PC-3 (cell line): ENCODE results near the gene ST3GAL4. TPM values are rescaled to one million over a fixed set of nuclear protein-coding genes. Genes with fewer than 3 reads are reported as not detected.

Experiments
- ATAC-seq: fragments of 200-7000 bp; cut with Tn5 transposase; 2 replicates; pipeline ENCODE4 v1.9.1; 2020; ENCODE audit warnings: mild to moderate bottlenecking, moderate library complexity
- BruUV-seq: library from RNA; stranded (reverse); fragments of 400-500 nt; replicated peaks from 2 replicates; lab custom pipeline; 2021; lab: Mats Ljungman, UMichigan
- CTCF ChIA-PET: fragments of 300-600 bp; sonication (Branson Sonifier 250); formaldehyde crosslinking; loops from one replicate; lab custom pipeline; 2022; ENCODE audit warnings: antibody characterized with exemption; lab: Charles Lee
- POLR2A ChIA-PET: fragments of 300-600 bp; sonication (Branson Sonifier 250); formaldehyde crosslinking; loops from one replicate; lab custom pipeline; 2022; ENCODE audit warnings: antibody characterized with exemption; ENCODE audit not compliant: unreplicated experiment; lab: Charles Lee
- DNase-seq: peaks from one replicate; pipeline ENCODE4 v3.0.0-alpha.2; 2015
- H2AFZ ChIP-seq: fragments of 300-600 bp; sonication (generic); 2 replicates; pipeline ENCODE4 v1.6.0; 2016; ENCODE audit warnings: antibody characterized with exemption, low read length
- H3F3A ChIP-seq: fragments of 300-600 bp; sonication (generic); one replicate; pipeline ENCODE4 v1.6.0; 2017; ENCODE audit warnings: antibody characterized with exemption, low read length, control low read depth, mild to moderate bottlenecking; ENCODE audit not compliant: unreplicated experiment
- H3K27ac ChIP-seq: fragments of 300-600 bp; sonication (generic); 2 replicates; pipeline ENCODE4 v1.5.1; 2016; ENCODE audit warnings: mild to moderate bottlenecking, low read length
- H3K27me3 ChIP-seq: fragments of 300-600 bp; sonication (generic); 2 replicates; pipeline ENCODE4 v1.6.1; 2016; ENCODE audit warnings: low read length, mixed read lengths
- H3K36me3 ChIP-seq: fragments of 300-600 bp; sonication (generic); 2 replicates; pipeline ENCODE4 v1.6.1; 2016; ENCODE audit warnings: low read depth, mixed run types, low read length, mixed read lengths
- H3K4me1 ChIP-seq: fragments of 300-600 bp; sonication (generic); 2 replicates; pipeline ENCODE4 v1.5.1; 2016; ENCODE audit warnings: low read length; ENCODE audit not compliant: insufficient read depth
- H3K4me2 ChIP-seq: fragments of 300-600 bp; sonication (generic); 2 replicates; pipeline ENCODE4 v1.6.0; 2016; ENCODE audit warnings: low read length
- H3K4me3 ChIP-seq: fragments of 300-600 bp; sonication (generic); 2 replicates; pipeline ENCODE4 v1.5.1; 2016; ENCODE audit warnings: mild to moderate bottlenecking, low read length, mixed read lengths
- H3K79me2 ChIP-seq: fragments of 300-600 bp; sonication (generic); 2 replicates; pipeline ENCODE4 v1.6.1; 2017; ENCODE audit warnings: low read length, mixed read lengths
- H3K9ac ChIP-seq: fragments of 300-600 bp; sonication (generic); 2 replicates; pipeline ENCODE4 v1.6.0; 2016; ENCODE audit warnings: mild to moderate bottlenecking, low read length
- H3K9me2 ChIP-seq: fragments of 300-600 bp; sonication (generic); replicated peaks from 2 replicates; pipeline ENCODE4 v1.6.1; 2016; ENCODE audit warnings: mixed run types, low read length, mixed read lengths
- H3K9me3 ChIP-seq: fragments of 300-600 bp; sonication (generic); 2 replicates; pipeline ENCODE4 v1.6.1; 2016; ENCODE audit warnings: low read length, mixed read lengths
- H4K20me1 ChIP-seq: fragments of 300-600 bp; sonication (generic); 2 replicates; pipeline ENCODE4 v1.6.1; 2016; ENCODE audit warnings: low read length, mixed read lengths
- CTCF ChIP-seq: fragments of 300-600 bp; sonication (generic); conservative IDR thresholded peaks from 2 replicates; pipeline ENCODE4 v1.5.1; 2017; ENCODE audit warnings: antibody characterized with exemption, low read depth, mild to moderate bottlenecking, low read length
- EZH2 ChIP-seq: fragments of 300-600 bp; sonication (generic); IDR thresholded peaks from one replicate; pipeline ENCODE4 v1.6.1; 2017; ENCODE audit warnings: antibody characterized with exemption, mild to moderate bottlenecking, low read length; ENCODE audit not compliant: unreplicated experiment
- EZH2phosphoT487 ChIP-seq: fragments of 300-600 bp; sonication (generic); IDR thresholded peaks from 2 replicates; pipeline ENCODE4 v1.6.1; 2018; ENCODE audit warnings: mild to moderate bottlenecking, antibody characterized with exemption, low read length, borderline replicate concordance
- intact Hi-C: fragments of 100-400 bp; cut with micrococcal nuclease; formaldehyde crosslinking; loops from 2 replicates; pipeline ENCODE4 v1.9.0; 2023
- total RNA-seq: library from RNA; depleted of rRNA; stranded (reverse); fragments of >200 nt; gene quantifications from 2 replicates; pipeline ENCODE4 v1.2.3, GENCODE V29; 2014

The ST3GAL4 gene
- total RNA-seq, 1 experiment from 2014 or later = 126 TPM

- H2AFZ ChIP-seq = no peak overlapping the region
- H3K4me1 ChIP-seq = no peaks in the 10 kb centered on the region
- no peaks in the 10 kb centered on the region for H4K20me1 ChIP-seq
- CTCF ChIA-PET = no interaction called here
- no peaks in the 10 kb centered on the region for H3K9me2 ChIP-seq
- DNase-seq = no peak
- no peak for ATAC-seq
- H3K4me2 ChIP-seq = no peak overlapping the region
- H3K27ac ChIP-seq = no peak overlapping the region
- TF ChIP-seq EZH2 = no peak
- TF ChIP-seq EZH2phosphoT487 = no peak
- TF ChIP-seq CTCF = no peak
- no peaks in the 10 kb centered on the region for H3K27me3 ChIP-seq
- no peaks in the 10 kb centered on the region for H3K79me2 ChIP-seq
- H3K4me3 ChIP-seq = no peak overlapping the region
- intact Hi-C loops = no loop called here
- H3K36me3 ChIP-seq = no peaks in the 10 kb centered on the region
- no peaks in the 10 kb centered on the region for H3K9me3 ChIP-seq
- H3K9ac ChIP-seq = no peak overlapping the region
- no peaks in the 10 kb centered on the region for H3F3A ChIP-seq
- POLR2A ChIA-PET = no interaction called here
- no TSS peak for BruUV-seq
Measured at GRCh38 chr11:126450198-126450597, 94.7 kb downstream of the ST3GAL4 start.

- Histone ChIP-seq H3K9me2 (no peaks in the 10 kb centered on the region), H3K4me1 (no peaks in the 10 kb centered on the region), H3K27me3 (no peaks in the 10 kb centered on the region), H3K4me3 (no peak overlapping the region), H3K27ac (no peak overlapping the region), H3K79me2 (no peaks in the 10 kb centered on the region), H3K36me3 (no peaks in the 10 kb centered on the region), H3K9ac (no peak overlapping the region), H3K9me3 (no peaks in the 10 kb centered on the region), H3K4me2 (no peak overlapping the region), H4K20me1 (no peaks in the 10 kb centered on the region), H2AFZ (no peak overlapping the region), H3F3A (no peaks in the 10 kb centered on the region)
- DNase-seq (no peak), ATAC-seq (no peak)
- no peak for TF ChIP-seq CTCF
- intact Hi-C loops = no loop called here
- POLR2A ChIA-PET = no interaction called here
- CTCF ChIA-PET = no interaction called here
- no TSS peak for BruUV-seq
Measured at GRCh38 chr11:126450806-126451205, 95.3 kb downstream of the ST3GAL4 start.

- Histone ChIP-seq H3K9me2 (no peaks in the 10 kb centered on the region), H3K27me3 (no peaks in the 10 kb centered on the region), H3K9ac (no peak overlapping the region), H3K9me3 (no peaks in the 10 kb centered on the region), H2AFZ (no peak overlapping the region), H3K4me2 (no peak overlapping the region), H3K27ac (no peak overlapping the region), H4K20me1 (no peaks in the 10 kb centered on the region), H3K36me3 (no peaks in the 10 kb centered on the region), H3K4me3 (no peak overlapping the region), H3K4me1 (no peaks in the 10 kb centered on the region), H3K79me2 (no peaks in the 10 kb centered on the region), H3F3A (no peaks in the 10 kb centered on the region)
- CTCF ChIA-PET = no interaction called here
- DNase-seq = no peak
- no TSS peak for BruUV-seq
- POLR2A ChIA-PET = no interaction called here
- no peak for ATAC-seq
- intact Hi-C loops = no loop called here
- no peak for TF ChIP-seq EZH2
- TF ChIP-seq CTCF = no peak
- TF ChIP-seq EZH2phosphoT487 = no peak
Measured at GRCh38 chr11:126451211-126451802, 95.8 kb downstream of the ST3GAL4 start.
